HCT116 (cell line): Measurements from ENCODE around the gene ATG9A.
"Not testable (repeated sequence)": the region's sequence is repeated elsewhere in the genome, so short reads cannot be mapped to it uniquely, and the experiment has no call there.

ENCODE experiments used
- CBX3 ChIP-seq: IDR thresholded peaks from 2 replicates; pipeline ENCODE4 v1.6.1; 2012; ENCODE audit warnings: low read depth
- CEBPB ChIP-seq: IDR thresholded peaks from 2 replicates; pipeline ENCODE4 v1.6.1; 2012; ENCODE audit warnings: low read depth
- EZH2 ChIP-seq: fragments of 200-600 bp; sonication (generic); IDR thresholded peaks from 2 replicates; pipeline ENCODE4 v1.6.1; 2017; ENCODE audit warnings: antibody characterized with exemption, mixed run types
- EZH2phosphoT487 ChIP-seq: fragments of 200-600 bp; IDR thresholded peaks from 2 replicates; pipeline ENCODE4 v1.6.1; 2018; ENCODE audit warnings: antibody characterized with exemption, borderline replicate concordance
- POLR2AphosphoS5 ChIP-seq: IDR thresholded peaks from 2 replicates; pipeline ENCODE4 v1.6.1; 2011; ENCODE audit warnings: mild to moderate bottlenecking, low read depth, low read length, moderate library complexity
- RAD21 ChIP-seq: IDR thresholded peaks from 2 replicates; pipeline ENCODE4 v1.6.1; 2012; ENCODE audit warnings: low read depth, mild to moderate bottlenecking
- ZNF274 ChIP-seq: fragments of 200-500 bp; sonication (Bioruptor generic); IDR thresholded peaks from 2 replicates; pipeline ENCODE4 v1.6.1; 2014; ENCODE audit warnings: mild to moderate bottlenecking, low read depth, low read length, inconsistent platforms
- TF ChIP-seq, protein P1 (sequence below), 3 experiments: fragments of 200-600 bp in 1 of 3; sonication (generic) in 1 of 3; IDR thresholded peaks in 2 of 3; conservative IDR thresholded peaks in 1 of 3; 2 replicates each; pipeline ENCODE4 v1.5.1; 2012 to 2017; ENCODE audit warnings: low read depth in 2 of 3, low read length in 2 of 3, antibody characterized with exemption in 1 of 3, borderline replicate concordance in 1 of 3, control low read depth in 1 of 3, mild to moderate bottlenecking in 1 of 3, mixed read lengths in 1 of 3, mixed run types in 1 of 3, moderate library complexity in 1 of 3; ENCODE audit not compliant: insufficient read depth in 1 of 3
- TF ChIP-seq, protein P2 (sequence below): IDR thresholded peaks from 2 replicates; pipeline ENCODE4 v1.6.1; 2011; ENCODE audit warnings: mild to moderate bottlenecking, low read length, moderate library complexity; ENCODE audit not compliant: insufficient replicate concordance; ENCODE audit errors: extremely low read depth

DNA sequence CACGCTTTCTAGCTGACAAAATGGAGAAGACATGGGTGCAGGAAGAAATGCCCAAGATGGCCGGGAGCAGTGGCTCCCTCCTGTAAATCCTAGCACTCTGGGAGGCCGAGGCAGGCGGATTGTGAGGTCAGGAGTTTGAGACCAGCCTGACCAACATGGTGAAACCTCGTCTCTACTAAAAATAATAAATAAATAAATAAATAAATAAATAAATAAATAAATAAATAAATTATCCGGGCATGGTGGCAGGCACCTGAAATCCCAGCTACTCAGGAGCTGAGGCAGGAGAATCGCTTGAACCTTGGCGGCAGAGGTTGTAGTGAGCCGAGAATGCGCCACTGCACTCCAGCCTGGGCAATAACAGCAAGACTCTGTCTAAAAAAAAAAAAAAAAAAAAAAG lies 29.5 kb upstream of the ATG9A start:
- not testable (repeated sequence) for TF ChIP-seq CBX3, CEBPB, EZH2phosphoT487, ZNF274, EZH2, POLR2AphosphoS5, RAD21
- TF ChIP-seq, protein P1, sequence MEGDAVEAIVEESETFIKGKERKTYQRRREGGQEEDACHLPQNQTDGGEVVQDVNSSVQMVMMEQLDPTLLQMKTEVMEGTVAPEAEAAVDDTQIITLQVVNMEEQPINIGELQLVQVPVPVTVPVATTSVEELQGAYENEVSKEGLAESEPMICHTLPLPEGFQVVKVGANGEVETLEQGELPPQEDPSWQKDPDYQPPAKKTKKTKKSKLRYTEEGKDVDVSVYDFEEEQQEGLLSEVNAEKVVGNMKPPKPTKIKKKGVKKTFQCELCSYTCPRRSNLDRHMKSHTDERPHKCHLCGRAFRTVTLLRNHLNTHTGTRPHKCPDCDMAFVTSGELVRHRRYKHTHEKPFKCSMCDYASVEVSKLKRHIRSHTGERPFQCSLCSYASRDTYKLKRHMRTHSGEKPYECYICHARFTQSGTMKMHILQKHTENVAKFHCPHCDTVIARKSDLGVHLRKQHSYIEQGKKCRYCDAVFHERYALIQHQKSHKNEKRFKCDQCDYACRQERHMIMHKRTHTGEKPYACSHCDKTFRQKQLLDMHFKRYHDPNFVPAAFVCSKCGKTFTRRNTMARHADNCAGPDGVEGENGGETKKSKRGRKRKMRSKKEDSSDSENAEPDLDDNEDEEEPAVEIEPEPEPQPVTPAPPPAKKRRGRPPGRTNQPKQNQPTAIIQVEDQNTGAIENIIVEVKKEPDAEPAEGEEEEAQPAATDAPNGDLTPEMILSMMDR (IDR thresholded peaks at IDR 0.05 in 2 of 3, conservative IDR thresholded peaks at IDR 0.05 in 1 of 3; ENCODE audit: borderline replicate concordance in 1 of 3, insufficient read depth in 1 of 3, low read depth in 2 of 3, low read length in 2 of 3): not testable (repeated sequence)
- TF ChIP-seq, protein P2, sequence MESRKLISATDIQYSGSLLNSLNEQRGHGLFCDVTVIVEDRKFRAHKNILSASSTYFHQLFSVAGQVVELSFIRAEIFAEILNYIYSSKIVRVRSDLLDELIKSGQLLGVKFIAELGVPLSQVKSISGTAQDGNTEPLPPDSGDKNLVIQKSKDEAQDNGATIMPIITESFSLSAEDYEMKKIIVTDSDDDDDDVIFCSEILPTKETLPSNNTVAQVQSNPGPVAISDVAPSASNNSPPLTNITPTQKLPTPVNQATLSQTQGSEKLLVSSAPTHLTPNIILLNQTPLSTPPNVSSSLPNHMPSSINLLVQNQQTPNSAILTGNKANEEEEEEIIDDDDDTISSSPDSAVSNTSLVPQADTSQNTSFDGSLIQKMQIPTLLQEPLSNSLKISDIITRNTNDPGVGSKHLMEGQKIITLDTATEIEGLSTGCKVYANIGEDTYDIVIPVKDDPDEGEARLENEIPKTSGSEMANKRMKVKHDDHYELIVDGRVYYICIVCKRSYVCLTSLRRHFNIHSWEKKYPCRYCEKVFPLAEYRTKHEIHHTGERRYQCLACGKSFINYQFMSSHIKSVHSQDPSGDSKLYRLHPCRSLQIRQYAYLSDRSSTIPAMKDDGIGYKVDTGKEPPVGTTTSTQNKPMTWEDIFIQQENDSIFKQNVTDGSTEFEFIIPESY: not testable (repeated sequence)
